ENCODE data around the gene OPA3. TPM values are rescaled to one million over a fixed set of nuclear protein-coding genes. Genes with fewer than 3 reads are reported as not detected.

OPA3 gene
- total and polyA plus RNA-seq, 5 experiments from 2014 or later, result 7.5 to 25.3 (median 10.6) TPM

GRCh38 chr19:45496349-45496953, 88.2 kb downstream of the OPA3 start:
- peak in 7 of 10 donors; percentile 43 to 72 (median 55) for DNase-seq
- Mint-ChIP-seq H3K36me3 (peaks cover 0 to 3% (median 0%) of the 10 kb centered on the region in 3 donors), H3K9me3 (no peaks in the 10 kb centered on the region), H3K4me3 (peak overlapping the region; percentile 64 to 89 (median 78)), H3K27ac (peak overlapping the region in 2 of 10 donors; percentile 24 to 63), H3K4me1 (peaks cover 30 to 63% (median 46%) of the 10 kb centered on the region in 4 donors), H3K27me3 (peaks cover 7 to 27% (median 20%) of the 10 kb centered on the region in 5 donors)
- POLR2A ChIA-PET, result interaction anchor here (0.9 to 1.5 kb wide), 4 partner anchors 11 to 145 kb away, joined by 3 to 12 read pairs (median 6); no protein-coding TSS in a partner anchor
- ATAC-seq, result peak; percentile 16 to 26

GRCh38 chr19:45495178-45495577, 89.4 kb downstream of the OPA3 start:
- H3K9me3 Mint-ChIP-seq, result no peaks in the 10 kb centered on the region
- POLR2A ChIA-PET, result interaction anchor here (1.3 to 1.5 kb wide), 3 partner anchors 9 to 146 kb away, joined by 3 to 12 read pairs (median 6); no protein-coding TSS in a partner anchor
- H3K27me3 Mint-ChIP-seq, result peaks cover 7 to 27% (median 20%) of the 10 kb centered on the region in 5 donors
- ATAC-seq (no peak), DNase-seq (no peak)
- H3K4me1 Mint-ChIP-seq, result peaks cover 23 to 53% (median 42%) of the 10 kb centered on the region in 4 donors
- peak overlapping the region; percentile 26 to 89 (median 78) for H3K4me3 Mint-ChIP-seq
- no peak overlapping the region for H3K27ac Mint-ChIP-seq
- H3K36me3 Mint-ChIP-seq, result no peaks in the 10 kb centered on the region

GRCh38 chr19:45494261-45494916, 90.2 kb downstream of the OPA3 start:
- H3K9me3 Mint-ChIP-seq, result no peaks in the 10 kb centered on the region
- DNase-seq, result no peak
- no peak for ATAC-seq
- POLR2A ChIA-PET, result interaction anchor here (0.7 to 1.5 kb wide), 3 partner anchors 10 to 147 kb away, joined by 3 to 6 read pairs (median 3); no protein-coding TSS in a partner anchor
- peaks cover 20 to 49% (median 38%) of the 10 kb centered on the region in 4 donors for H3K4me1 Mint-ChIP-seq
- peak overlapping the region in 2 of 10 donors; percentile 40 to 43 for H3K27ac Mint-ChIP-seq
- no peaks in the 10 kb centered on the region for H3K36me3 Mint-ChIP-seq
- H3K27me3 Mint-ChIP-seq, result peaks cover 7 to 27% (median 20%) of the 10 kb centered on the region in 5 donors
- H3K4me3 Mint-ChIP-seq, result no peak overlapping the region

GRCh38 chr19:45492627-45493470, 91.8 kb downstream of the OPA3 start:
- no peaks in the 10 kb centered on the region for H3K36me3 Mint-ChIP-seq
- ATAC-seq (no peak), DNase-seq (no peak)
- H3K27me3 Mint-ChIP-seq, result peaks cover 7 to 27% (median 22%) of the 10 kb centered on the region in 5 donors
- no peak overlapping the region for H3K27ac Mint-ChIP-seq
- no peaks in the 10 kb centered on the region for H3K9me3 Mint-ChIP-seq
- POLR2A ChIA-PET, result no interaction called here
- H3K4me1 Mint-ChIP-seq, result peaks cover 12 to 38% (median 29%) of the 10 kb centered on the region in 4 donors
- H3K4me3 Mint-ChIP-seq, result peak overlapping the region in 3 of 10 donors; percentile 10 to 29 (median 19)

GRCh38 chr19:45492137-45492626, 92.4 kb downstream of the OPA3 start:
- H3K4me3 Mint-ChIP-seq, result peak overlapping the region in 1 of 10 donors; percentile 16
- POLR2A ChIA-PET, result no interaction called here
- ATAC-seq (no peak), DNase-seq (no peak)
- peaks cover 7 to 27% (median 22%) of the 10 kb centered on the region in 5 donors for H3K27me3 Mint-ChIP-seq
- no peaks in the 10 kb centered on the region for H3K9me3 Mint-ChIP-seq
- H3K4me1 Mint-ChIP-seq, result peaks cover 10 to 32% (median 23%) of the 10 kb centered on the region in 4 donors
- H3K36me3 Mint-ChIP-seq, result no peaks in the 10 kb centered on the region
- H3K27ac Mint-ChIP-seq, result no peak overlapping the region

- Mint-ChIP-seq H3K36me3 (no peaks in the 10 kb centered on the region), H3K4me1 (peaks cover 2 to 24% (median 17%) of the 10 kb centered on the region in 4 donors), H3K27me3 (peaks cover 0 to 21% (median 16%) of the 10 kb centered on the region in 5 donors), H3K4me3 (no peak overlapping the region), H3K27ac (peak overlapping the region in 1 of 10 donors; percentile 75), H3K9me3 (no peaks in the 10 kb centered on the region)
- ATAC-seq, result no peak
- POLR2A ChIA-PET, result interaction anchor here (0.7 kb wide), 1 partner anchor 104 kb away, joined by 4 read pairs; no protein-coding TSS in a partner anchor
- DNase-seq, result no peak
Observed at GRCh38 chr19:45489216-45489855, 95.3 kb downstream of the OPA3 start.

- H3K4me3 Mint-ChIP-seq, result no peak overlapping the region
- H3K27me3 Mint-ChIP-seq, result peaks cover 0 to 15% (median 11%) of the 10 kb centered on the region in 5 donors
- peaks cover 2 to 22% (median 15%) of the 10 kb centered on the region in 4 donors for H3K4me1 Mint-ChIP-seq
- DNase-seq, result no peak
- peak overlapping the region in 1 of 10 donors; percentile 58 for H3K27ac Mint-ChIP-seq
- H3K36me3 Mint-ChIP-seq, result no peaks in the 10 kb centered on the region
- no peak for ATAC-seq
- POLR2A ChIA-PET, result interaction anchor here (0.5 kb wide), 1 partner anchor 32 kb away, joined by 3 read pairs; no protein-coding TSS in a partner anchor
- no peaks in the 10 kb centered on the region for H3K9me3 Mint-ChIP-seq
Observed at GRCh38 chr19:45488708-45489107, 95.9 kb downstream of the OPA3 start.

- DNase-seq (peak; percentile 92 to 99 (median 96)), ATAC-seq (peak; percentile 97 to 99)
- Mint-ChIP-seq H3K36me3 (no peaks in the 10 kb centered on the region), H3K9me3 (no peaks in the 10 kb centered on the region), H3K27ac (peak overlapping the region in 9 of 10 donors; percentile 6 to 92 (median 83)), H3K4me1 (peaks cover 0 to 12% (median 8%) of the 10 kb centered on the region in 4 donors), H3K4me3 (peak overlapping the region; percentile 89 to 97 (median 92)), H3K27me3 (peaks cover 0 to 5% (median 0%) of the 10 kb centered on the region in 5 donors)
- POLR2A ChIA-PET, result interaction anchor here (0.6 to 2.1 kb wide), 11 partner anchors 11 to 83 kb away, joined by 3 to 26 read pairs (median 4); partner anchors contain the start of gene FOSB
Observed at GRCh38 chr19:45485305-45486077, 99.1 kb downstream of the OPA3 start.

- POLR2A ChIA-PET, result interaction anchor here (0.6 to 2.1 kb wide), 8 partner anchors 13 to 60 kb away, joined by 3 to 26 read pairs (median 3); partner anchors contain the start of gene FOSB
- H3K27ac Mint-ChIP-seq, result peak overlapping the region in 1 of 10 donors; percentile 68
- peak overlapping the region in 4 of 10 donors; percentile 2 to 75 (median 24) for H3K4me3 Mint-ChIP-seq
- H3K36me3 Mint-ChIP-seq, result no peaks in the 10 kb centered on the region
- DNase-seq, result no peak
- H3K9me3 Mint-ChIP-seq, result no peaks in the 10 kb centered on the region
- H3K27me3 Mint-ChIP-seq, result peaks cover 0 to 5% (median 0%) of the 10 kb centered on the region in 5 donors
- ATAC-seq, result no peak
- peaks cover 2 to 16% (median 11%) of the 10 kb centered on the region in 4 donors for H3K4me1 Mint-ChIP-seq
Observed at GRCh38 chr19:45484273-45484945, 100.2 kb downstream of the OPA3 start.

- Mint-ChIP-seq H3K4me3 (no peak overlapping the region), H3K9me3 (peaks cover 0 to 3% (median 0%) of the 10 kb centered on the region in 9 donors), H3K36me3 (no peaks in the 10 kb centered on the region), H3K27me3 (peaks cover 0 to 5% (median 0%) of the 10 kb centered on the region in 5 donors), H3K4me1 (peaks cover 4 to 30% (median 22%) of the 10 kb centered on the region in 4 donors), H3K27ac (no peak overlapping the region)
- ATAC-seq (no peak), DNase-seq (no peak)
- POLR2A ChIA-PET, result no interaction called here
Observed at GRCh38 chr19:45483033-45483432, 101.6 kb downstream of the OPA3 start.

Data from naive thymus-derived CD8-positive, alpha-beta T cell (primary cell).